Astrocyte (in vitro differentiated cells and primary cell): ENCODE data around the gene DTWD1. TPM values are rescaled to one million over a fixed set of nuclear protein-coding genes. Genes with fewer than 3 reads are reported as not detected.

Source experiments
- DNase-seq: peaks from one replicate; pipeline ENCODE4 v3.0.0-alpha.2; 2010; ENCODE audit warnings: low read depth
- FAIRE-seq: peaks from 2 replicates; lab custom pipeline; 2011; peaks lifted over from hg19 to GRCh38; lab: Jason Lieb, UNC
- H2AFZ ChIP-seq: 2 replicates; pipeline ENCODE4 v1.6.0; 2012; ENCODE audit warnings: low read depth, low read length, inconsistent platforms
- H3K27ac ChIP-seq: 2 replicates; pipeline ENCODE4 v1.5.1; 2011; ENCODE audit warnings: low read depth, low read length, inconsistent platforms
- H3K27me3 ChIP-seq: 2 replicates; pipeline ENCODE4 v1.6.0; 2011; ENCODE audit warnings: low read length, inconsistent platforms; ENCODE audit not compliant: insufficient read depth
- H3K36me3 ChIP-seq: 2 replicates; pipeline ENCODE4 v1.5.1; 2011; ENCODE audit warnings: low read length, inconsistent platforms; ENCODE audit not compliant: insufficient read depth
- H3K4me1 ChIP-seq: 2 replicates; pipeline ENCODE4 v1.5.1; 2011; ENCODE audit warnings: low read length, inconsistent platforms; ENCODE audit not compliant: insufficient read depth
- H3K4me2 ChIP-seq: 2 replicates; pipeline ENCODE4 v1.6.0; 2012; ENCODE audit warnings: low read length, inconsistent platforms
- H3K4me3 ChIP-seq: 2 replicates; pipeline ENCODE4 v1.5.1; 2011; ENCODE audit warnings: low read depth, mild to moderate bottlenecking, low read length, inconsistent platforms; ENCODE audit not compliant: insufficient read depth
- H3K79me2 ChIP-seq: 2 replicates; pipeline ENCODE4 v1.6.0; 2012; ENCODE audit warnings: mild to moderate bottlenecking, low read length, inconsistent platforms; ENCODE audit not compliant: insufficient read depth
- H3K9ac ChIP-seq: 2 replicates; pipeline ENCODE4 v1.6.0; 2012; ENCODE audit warnings: mild to moderate bottlenecking, low read length, inconsistent platforms
- H3K9me3 ChIP-seq: 2 replicates; pipeline ENCODE4 v1.5.1; 2012; ENCODE audit warnings: low read depth, mild to moderate bottlenecking, low read length, inconsistent platforms; ENCODE audit not compliant: insufficient read depth
- H4K20me1 ChIP-seq: 2 replicates; pipeline ENCODE4 v1.6.0; 2012; ENCODE audit warnings: low read length, inconsistent platforms; ENCODE audit not compliant: insufficient read depth
- H3K27ac Mint-ChIP-seq: one replicate; pipeline ENCODE4 v1.8.0; 2021; ENCODE audit warnings: mild to moderate bottlenecking, mixed read lengths; ENCODE audit not compliant: unreplicated experiment
- H3K27me3 Mint-ChIP-seq: one replicate; pipeline ENCODE4 v1.8.0; 2021; ENCODE audit warnings: low read depth, mixed read lengths; ENCODE audit not compliant: unreplicated experiment
- H3K36me3 Mint-ChIP-seq: one replicate; pipeline ENCODE4 v1.8.0; 2021; ENCODE audit warnings: low read depth, mixed read lengths; ENCODE audit not compliant: unreplicated experiment
- H3K4me1 Mint-ChIP-seq: one replicate; pipeline ENCODE4 v1.8.0; 2021; ENCODE audit warnings: low read depth, mixed read lengths; ENCODE audit not compliant: unreplicated experiment
- H3K4me3 Mint-ChIP-seq: one replicate; pipeline ENCODE4 v1.8.0; 2021; ENCODE audit warnings: mild to moderate bottlenecking, moderate library complexity, mixed read lengths; ENCODE audit not compliant: unreplicated experiment
- H3K9me3 Mint-ChIP-seq: one replicate; pipeline ENCODE4 v1.8.0; 2021; ENCODE audit warnings: mild to moderate bottlenecking, mixed read lengths; ENCODE audit not compliant: unreplicated experiment
- CTCF ChIP-seq: IDR thresholded peaks from 2 replicates; pipeline ENCODE4 v1.5.1; 2011; ENCODE audit warnings: low read depth, mild to moderate bottlenecking, inconsistent platforms, low read length, moderate library complexity; ENCODE audit not compliant: insufficient read depth
- EZH2 ChIP-seq: IDR thresholded peaks from 2 replicates; pipeline ENCODE4 v1.6.1; 2012; ENCODE audit warnings: mild to moderate bottlenecking, low read length, inconsistent platforms; ENCODE audit not compliant: insufficient read depth
- total RNA-seq: library from RNA; stranded (reverse); gene quantifications from 2 replicates; pipeline ENCODE4 v1.2.1, GENCODE V29; 2021

Gene DTWD1
- total RNA-seq, 1 donor from 2014 or later, result 21.9 TPM

- Histone ChIP-seq H3K4me1 (peaks cover 12% of the 10 kb centered on the region), H3K9ac (no peak overlapping the region), H3K27me3 (no peaks in the 10 kb centered on the region), H3K36me3 (peaks cover 7% of the 10 kb centered on the region), H4K20me1 (no peaks in the 10 kb centered on the region), H3K9me3 (peaks cover 4% of the 10 kb centered on the region), H3K4me2 (peak overlapping the region; percentile 83), H3K4me3 (no peak overlapping the region), H3K27ac (no peak overlapping the region), H2AFZ (no peak overlapping the region), H3K79me2 (peaks cover 44% of the 10 kb centered on the region)
- FAIRE-seq (no peak), DNase-seq (peak; percentile 17)
- Mint-ChIP-seq H3K9me3 (peaks cover 5% of the 10 kb centered on the region), H3K4me3 (peak overlapping the region; percentile 45), H3K27ac (no peak overlapping the region), H3K36me3 (peaks cover 9% of the 10 kb centered on the region), H3K27me3 (no peaks in the 10 kb centered on the region), H3K4me1 (peaks cover 35% of the 10 kb centered on the region)
- TF ChIP-seq CTCF, result no peak
- no peak for TF ChIP-seq EZH2
These were observed 1.7 kb downstream of the DTWD1 start for GRCh38 chr15:49622561-49622960.

- peak overlapping the region; percentile 87 for H3K27ac Mint-ChIP-seq
- H3K9me3 Mint-ChIP-seq, result peaks cover 5% of the 10 kb centered on the region
- H3K27me3 Mint-ChIP-seq, result no peaks in the 10 kb centered on the region
- H3K4me2 ChIP-seq, result peak overlapping the region; percentile 83
- no peaks in the 10 kb centered on the region for H3K27me3 ChIP-seq
- no peak overlapping the region for H3K4me3 ChIP-seq
- peaks cover 18% of the 10 kb centered on the region for H3K4me1 ChIP-seq
- no peak for TF ChIP-seq EZH2
- no peak for TF ChIP-seq CTCF
- H3K36me3 ChIP-seq, result peaks cover 7% of the 10 kb centered on the region
- H3K9me3 ChIP-seq, result peaks cover 4% of the 10 kb centered on the region
- DNase-seq (peak; percentile 94), FAIRE-seq (no peak)
- peaks cover 44% of the 10 kb centered on the region for H3K4me1 Mint-ChIP-seq
- peaks cover 9% of the 10 kb centered on the region for H3K36me3 Mint-ChIP-seq
- no peak overlapping the region for H2AFZ ChIP-seq
- H3K9ac ChIP-seq, result peak overlapping the region; percentile 46
- peaks cover 54% of the 10 kb centered on the region for H3K79me2 ChIP-seq
- H4K20me1 ChIP-seq, result no peaks in the 10 kb centered on the region
- peak overlapping the region; percentile 68 for H3K4me3 Mint-ChIP-seq
- peak overlapping the region; percentile 67 for H3K27ac ChIP-seq
These were observed 3.2 kb downstream of the DTWD1 start for GRCh38 chr15:49624056-49624455.

GRCh38 chr15:49625460-49626036 is 4.7 kb downstream of the DTWD1 start:
- H3K4me1 Mint-ChIP-seq, result peaks cover 42% of the 10 kb centered on the region
- no peaks in the 10 kb centered on the region for H3K27me3 Mint-ChIP-seq
- no peak overlapping the region for H3K4me2 ChIP-seq
- no peak for DNase-seq
- H3K4me3 Mint-ChIP-seq, result no peak overlapping the region
- H3K4me3 ChIP-seq, result no peak overlapping the region
- FAIRE-seq, result no peak
- peaks cover 4% of the 10 kb centered on the region for H3K9me3 ChIP-seq
- H3K9me3 Mint-ChIP-seq, result peaks cover 5% of the 10 kb centered on the region
- H3K4me1 ChIP-seq, result peaks cover 18% of the 10 kb centered on the region
- peaks cover 7% of the 10 kb centered on the region for H3K36me3 ChIP-seq
- H3K9ac ChIP-seq, result no peak overlapping the region
- no peak overlapping the region for H2AFZ ChIP-seq
- TF ChIP-seq EZH2, result no peak
- peak overlapping the region; percentile 45 for H3K27ac Mint-ChIP-seq
- no peaks in the 10 kb centered on the region for H4K20me1 ChIP-seq
- peaks cover 9% of the 10 kb centered on the region for H3K36me3 Mint-ChIP-seq
- H3K27ac ChIP-seq, result peak overlapping the region; percentile 78
- peaks cover 60% of the 10 kb centered on the region for H3K79me2 ChIP-seq
- H3K27me3 ChIP-seq, result no peaks in the 10 kb centered on the region
